GM20000 (cell line): ENCODE results near the gene PLXNA1.

ENCODE experiments used
- DNase-seq: peaks from one replicate; pipeline ENCODE4 v3.0.0; 2012; ENCODE audit warnings: low spot score
- TF ChIP-seq, protein P1 (sequence below): IDR thresholded peaks from 2 replicates; pipeline ENCODE4 v1.5.1; 2012; ENCODE audit warnings: mild to moderate bottlenecking, control low read depth; ENCODE audit errors: extremely low read depth, missing control alignments

PLXNA1 gene

GRCh38 chr3:126988451-126989021 is 5.6 kb downstream of the PLXNA1 start:
- DNase-seq, result no peak
- TF ChIP-seq, protein P1, sequence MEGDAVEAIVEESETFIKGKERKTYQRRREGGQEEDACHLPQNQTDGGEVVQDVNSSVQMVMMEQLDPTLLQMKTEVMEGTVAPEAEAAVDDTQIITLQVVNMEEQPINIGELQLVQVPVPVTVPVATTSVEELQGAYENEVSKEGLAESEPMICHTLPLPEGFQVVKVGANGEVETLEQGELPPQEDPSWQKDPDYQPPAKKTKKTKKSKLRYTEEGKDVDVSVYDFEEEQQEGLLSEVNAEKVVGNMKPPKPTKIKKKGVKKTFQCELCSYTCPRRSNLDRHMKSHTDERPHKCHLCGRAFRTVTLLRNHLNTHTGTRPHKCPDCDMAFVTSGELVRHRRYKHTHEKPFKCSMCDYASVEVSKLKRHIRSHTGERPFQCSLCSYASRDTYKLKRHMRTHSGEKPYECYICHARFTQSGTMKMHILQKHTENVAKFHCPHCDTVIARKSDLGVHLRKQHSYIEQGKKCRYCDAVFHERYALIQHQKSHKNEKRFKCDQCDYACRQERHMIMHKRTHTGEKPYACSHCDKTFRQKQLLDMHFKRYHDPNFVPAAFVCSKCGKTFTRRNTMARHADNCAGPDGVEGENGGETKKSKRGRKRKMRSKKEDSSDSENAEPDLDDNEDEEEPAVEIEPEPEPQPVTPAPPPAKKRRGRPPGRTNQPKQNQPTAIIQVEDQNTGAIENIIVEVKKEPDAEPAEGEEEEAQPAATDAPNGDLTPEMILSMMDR, result no peak

- TF ChIP-seq, protein P1, result no peak
- no peak for DNase-seq
Observed at GRCh38 chr3:126989316-126990023, 6.6 kb downstream of the PLXNA1 start.

DNA sequence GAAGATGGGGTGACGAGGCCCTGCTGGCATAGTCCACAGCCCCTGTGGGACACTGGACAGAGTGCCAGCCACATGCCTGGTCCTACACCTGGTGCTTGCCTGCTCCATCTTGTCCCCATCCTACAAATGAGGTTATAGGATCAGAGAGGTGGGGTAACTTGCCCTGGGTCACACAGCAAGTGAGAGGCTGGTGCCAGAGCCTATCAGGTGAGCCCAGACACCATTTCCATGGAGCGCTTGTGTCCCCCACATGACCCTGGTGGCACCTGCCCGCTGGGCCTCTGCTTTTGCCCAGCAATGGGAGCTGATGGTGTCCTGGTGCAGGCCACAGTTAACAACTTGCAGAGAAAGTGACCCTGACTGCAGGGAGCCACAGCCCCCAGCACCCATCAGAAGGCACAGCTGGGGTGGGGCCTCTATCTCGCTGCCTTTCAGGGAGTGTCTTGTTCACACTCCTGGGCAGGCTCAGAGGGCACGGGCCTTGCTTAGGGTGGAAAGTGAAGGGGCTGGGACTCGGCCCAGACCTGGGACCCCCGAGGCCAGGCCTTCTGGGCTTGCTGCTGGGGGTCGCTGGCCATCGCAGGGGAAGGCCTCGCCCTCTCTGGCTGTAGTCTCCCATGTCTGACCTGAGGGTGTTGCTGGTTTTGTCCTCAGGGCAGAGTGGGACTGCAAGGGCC is 7.2 kb downstream of the PLXNA1 start:
- no peak for DNase-seq
- TF ChIP-seq, protein P1, result no peak

DNA sequence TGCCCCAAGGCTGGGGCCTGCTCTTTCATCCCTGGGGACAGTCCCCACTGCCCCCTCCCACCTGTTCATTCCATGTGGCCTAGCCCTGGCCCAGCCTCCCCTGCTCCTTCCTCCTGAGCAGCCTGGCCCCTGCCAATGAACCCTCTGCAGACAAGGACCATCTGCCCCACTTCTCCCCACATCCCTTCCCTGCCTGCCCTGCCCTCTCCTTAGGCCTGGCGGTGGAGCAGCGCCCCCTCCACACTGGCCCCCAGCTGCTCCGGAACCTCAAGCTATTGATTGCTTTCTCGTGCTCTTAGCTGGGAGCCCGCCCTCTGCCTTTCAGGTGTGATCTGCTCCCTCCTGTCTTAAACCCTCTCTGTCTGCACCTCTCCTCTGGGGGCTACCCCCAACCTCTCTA is 8.0 kb downstream of the PLXNA1 start:
- TF ChIP-seq, protein P1, result no peak
- no peak for DNase-seq

- DNase-seq, result no peak
- TF ChIP-seq, protein P1, result no peak
Observed at GRCh38 chr3:126991366-126992200, 8.7 kb downstream of the PLXNA1 start.

DNA sequence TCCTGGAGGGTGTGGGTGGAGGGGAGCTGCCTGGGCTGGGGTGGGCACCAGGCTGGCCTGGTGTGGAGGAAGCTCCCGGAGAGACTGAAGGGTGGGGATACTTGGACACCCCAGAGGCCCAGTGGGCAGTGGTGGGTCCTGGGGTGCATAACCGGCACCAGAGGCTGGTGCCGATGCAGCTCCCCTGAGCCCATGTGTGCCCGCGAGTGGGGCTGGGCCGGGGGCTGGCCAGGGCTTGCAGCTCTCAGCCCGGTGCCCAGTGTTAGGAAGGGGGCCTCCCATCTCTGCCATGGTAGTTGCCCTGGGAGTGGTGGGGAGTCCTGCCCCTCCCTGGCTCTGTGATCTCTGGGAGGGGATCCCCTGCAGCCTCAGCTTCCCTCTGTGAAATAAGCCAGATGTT is 9.3 kb downstream of the PLXNA1 start:
- DNase-seq, result no peak

More for the DNA sequence above, 9.3 kb downstream of the PLXNA1 start:
- TF ChIP-seq, protein P1, result no peak
